ENCODE data around the gene NELL1. TPM values are rescaled to one million over a fixed set of nuclear protein-coding genes. Genes with fewer than 3 reads are reported as not detected.

The NELL1 gene
- total and polyA plus RNA-seq, 2 experiments from 2014 or later, result 8.9 to 20.1 TPM

GRCh38 chr11:20770414-20770946 lies 101.1 kb downstream of the NELL1 start:
- Histone ChIP-seq H3K4me3 (no peak overlapping the region), H3K4me1 (ENCODE audit: insufficient read depth) (no peaks in the 10 kb centered on the region), H3K4me2 (no peak overlapping the region), H3K36me3 (replicated peaks; ENCODE audit: insufficient read depth, low read depth) (no peaks in the 10 kb centered on the region), H4K20me1 (ENCODE audit: insufficient read depth, poor library complexity, severe bottlenecking) (no peaks in the 10 kb centered on the region), H2AFZ (no peak overlapping the region), H3K27me3 (no peaks in the 10 kb centered on the region), H3K9me3 (ENCODE audit: low read depth) (no peaks in the 10 kb centered on the region), H3K27ac (no peak overlapping the region), H3K9me2 (replicated peaks; ENCODE audit: insufficient read depth) (no peaks in the 10 kb centered on the region), H3K79me2 (no peaks in the 10 kb centered on the region)
- no peak for DNase-seq (ENCODE audit: low spot score)
- TF ChIP-seq EZH2 (IDR thresholded peaks at IDR 0.05; ENCODE audit: borderline replicate concordance) (no peak), EZH2phosphoT487 (IDR thresholded peaks at IDR 0.05; ENCODE audit: low read depth, severe bottlenecking, unreplicated experiment) (no peak), CTCF (IDR thresholded peaks at IDR 0.05; ENCODE audit: poor library complexity) (no peak)
- 82% methylated on average over 1 of the region's 1 CpG for WGBS (ENCODE audit: low lambda C conversion rate, missing lambda C conversion rate)

GRCh38 chr11:20771026-20771425 lies 101.6 kb downstream of the NELL1 start:
- Histone ChIP-seq H3K36me3 (replicated peaks; ENCODE audit: insufficient read depth, low read depth) (no peaks in the 10 kb centered on the region), H3K4me1 (ENCODE audit: insufficient read depth) (no peaks in the 10 kb centered on the region), H3K4me2 (no peak overlapping the region), H4K20me1 (ENCODE audit: insufficient read depth, poor library complexity, severe bottlenecking) (no peaks in the 10 kb centered on the region), H3K9me3 (ENCODE audit: low read depth) (no peaks in the 10 kb centered on the region), H3K79me2 (no peaks in the 10 kb centered on the region), H3K27ac (no peak overlapping the region), H3K27me3 (no peaks in the 10 kb centered on the region), H2AFZ (no peak overlapping the region), H3K4me3 (no peak overlapping the region), H3K9me2 (replicated peaks; ENCODE audit: insufficient read depth) (no peaks in the 10 kb centered on the region)
- no peak for DNase-seq (ENCODE audit: low spot score)
- TF ChIP-seq EZH2 (IDR thresholded peaks at IDR 0.05; ENCODE audit: borderline replicate concordance) (no peak), CTCF (IDR thresholded peaks at IDR 0.05; ENCODE audit: poor library complexity) (no peak), EZH2phosphoT487 (IDR thresholded peaks at IDR 0.05; ENCODE audit: low read depth, severe bottlenecking, unreplicated experiment) (no peak)

GRCh38 chr11:20771681-20772080 lies 102.3 kb downstream of the NELL1 start:
- H3K9me2 ChIP-seq (replicated peaks; ENCODE audit: insufficient read depth), result no peaks in the 10 kb centered on the region
- DNase-seq (ENCODE audit: low spot score), result no peak
- no peak overlapping the region for H3K4me3 ChIP-seq
- H3K27me3 ChIP-seq, result no peaks in the 10 kb centered on the region
- no peaks in the 10 kb centered on the region for H3K79me2 ChIP-seq
- no peaks in the 10 kb centered on the region for H3K9me3 ChIP-seq (ENCODE audit: low read depth)
- no peak overlapping the region for H2AFZ ChIP-seq
- H4K20me1 ChIP-seq (ENCODE audit: insufficient read depth, poor library complexity, severe bottlenecking), result no peaks in the 10 kb centered on the region
- WGBS (ENCODE audit: low lambda C conversion rate, missing lambda C conversion rate), result 87% methylated on average over 3 of the region's 3 CpGs
- H3K4me1 ChIP-seq (ENCODE audit: insufficient read depth), result no peaks in the 10 kb centered on the region
- TF ChIP-seq EZH2 (IDR thresholded peaks at IDR 0.05; ENCODE audit: borderline replicate concordance) (no peak), EZH2phosphoT487 (IDR thresholded peaks at IDR 0.05; ENCODE audit: low read depth, severe bottlenecking, unreplicated experiment) (no peak), CTCF (IDR thresholded peaks at IDR 0.05; ENCODE audit: poor library complexity) (no peak)
- no peaks in the 10 kb centered on the region for H3K36me3 ChIP-seq (replicated peaks; ENCODE audit: insufficient read depth, low read depth)
- no peak overlapping the region for H3K4me2 ChIP-seq
- H3K27ac ChIP-seq, result no peak overlapping the region

DNA sequence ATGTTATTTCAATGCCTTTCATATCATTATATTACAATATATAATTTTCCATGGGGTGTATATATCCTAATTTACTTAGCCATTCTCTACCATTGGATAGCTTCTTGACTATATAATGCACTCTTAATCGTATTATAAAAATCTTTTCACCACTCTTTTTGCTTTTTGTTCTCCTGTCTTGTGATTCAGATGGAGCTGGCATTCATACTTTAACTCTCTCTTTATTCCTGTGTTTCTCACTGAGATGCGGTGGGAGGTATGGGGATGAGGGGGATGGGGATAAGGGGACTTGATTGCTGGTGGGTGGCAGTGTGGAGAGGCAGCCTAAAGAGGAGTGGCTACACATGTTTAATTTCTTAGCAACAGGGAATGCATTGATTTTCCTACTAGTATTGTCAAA lies 105.9 kb downstream of the NELL1 start:
- Histone ChIP-seq H3K36me3 (replicated peaks; ENCODE audit: insufficient read depth, low read depth) (no peaks in the 10 kb centered on the region), H3K9me2 (replicated peaks; ENCODE audit: insufficient read depth) (no peaks in the 10 kb centered on the region), H3K79me2 (no peaks in the 10 kb centered on the region), H3K4me2 (no peak overlapping the region), H3K27ac (no peak overlapping the region), H3K27me3 (no peaks in the 10 kb centered on the region), H2AFZ (no peak overlapping the region), H3K4me3 (no peak overlapping the region), H3K9me3 (ENCODE audit: low read depth) (no peaks in the 10 kb centered on the region), H3K4me1 (ENCODE audit: insufficient read depth) (no peaks in the 10 kb centered on the region), H4K20me1 (ENCODE audit: insufficient read depth, poor library complexity, severe bottlenecking) (no peaks in the 10 kb centered on the region)
- WGBS (ENCODE audit: low lambda C conversion rate, missing lambda C conversion rate), result 85% methylated on average over 2 of the region's 2 CpGs
- TF ChIP-seq CTCF (IDR thresholded peaks at IDR 0.05; ENCODE audit: poor library complexity), result no peak
- DNase-seq (ENCODE audit: low spot score), result no peak

Data from hepatocyte (in vitro differentiated cells).